Stromal cell of bone marrow (primary cell): ENCODE data around the gene LPAR4.
"Not testable (repeated sequence)": the region's sequence is repeated elsewhere in the genome, so short reads cannot be mapped to it uniquely, and the experiment has no call there.

Source experiments
- DNase-seq: peaks from one replicate; pipeline ENCODE4 v3.0.0-alpha.2; 2012; ENCODE audit warnings: low read depth

The LPAR4 gene

GRCh38 chrX:78747489-78747888 lies at the start of gene LPAR4:
LPAR4 (plus strand) TSS chrX:78747720; CDS start chrX:78754870, 7,150 bp downstream.
- DNase-seq = peak; percentile 14

DNA sequence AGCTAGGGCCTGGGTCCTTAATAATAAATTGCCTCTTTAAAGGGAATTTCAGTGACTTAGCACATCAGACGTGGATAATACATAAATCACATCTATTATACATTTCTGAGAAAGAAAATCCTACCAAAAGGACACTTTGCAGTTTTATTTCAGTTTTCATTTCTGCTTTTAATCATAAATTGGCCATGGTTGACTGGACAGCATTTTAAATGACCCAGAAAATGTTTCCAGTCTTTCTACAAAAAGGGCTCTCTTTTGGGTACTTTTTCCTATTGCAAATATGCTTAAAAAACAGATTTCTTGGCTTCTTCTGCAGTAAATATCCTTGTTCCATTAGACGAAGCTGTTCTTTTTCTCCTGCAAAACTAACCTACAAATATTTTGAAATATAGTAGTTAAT lies 41.4 kb upstream of the LPAR4 start:
- no peak for DNase-seq

- DNase-seq = peak; percentile 18
Measured at GRCh38 chrX:78708262-78708661, 39.3 kb upstream of the LPAR4 start.

DNA sequence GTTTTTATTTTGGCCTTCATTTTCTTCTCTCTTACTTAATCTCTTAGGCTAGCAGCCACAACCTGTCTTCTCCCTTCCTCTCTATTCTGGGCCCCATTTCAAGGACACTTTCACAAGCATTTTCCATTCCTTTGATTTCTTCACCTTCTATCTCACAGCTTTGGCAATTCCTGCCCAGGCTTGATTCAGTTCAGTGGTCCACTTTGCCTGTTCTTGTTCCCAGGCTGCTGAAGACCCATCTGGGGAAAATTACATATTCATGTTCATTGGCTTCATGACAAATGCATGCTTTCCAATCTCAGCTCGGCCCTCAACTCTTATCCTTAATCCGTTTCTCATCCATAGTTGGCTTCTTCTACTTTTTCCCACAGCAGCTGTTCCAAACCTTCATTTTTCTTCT lies 38.7 kb upstream of the LPAR4 start:
- no peak for DNase-seq

DNA sequence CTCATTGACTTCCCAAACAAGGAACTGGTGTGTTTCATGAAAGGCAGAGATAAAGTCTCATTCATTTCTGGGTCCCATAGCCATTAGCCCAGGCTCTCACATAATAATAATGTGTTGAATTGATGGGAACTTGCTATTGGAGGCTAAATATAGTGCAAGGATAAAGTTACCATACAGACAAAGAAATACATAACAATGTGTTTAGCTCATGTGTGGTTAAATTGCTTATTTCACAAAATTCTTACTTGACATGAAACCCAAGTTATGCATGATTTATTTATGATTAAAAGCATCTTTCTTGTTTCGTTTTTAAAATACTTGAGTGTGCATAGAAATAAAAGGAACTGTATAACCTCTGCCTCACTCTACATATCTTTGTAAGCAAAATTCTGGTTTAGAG lies 37.3 kb upstream of the LPAR4 start:
- DNase-seq = no peak

- no peak for DNase-seq
Measured at GRCh38 chrX:78712336-78712735, 35.2 kb upstream of the LPAR4 start.

DNA sequence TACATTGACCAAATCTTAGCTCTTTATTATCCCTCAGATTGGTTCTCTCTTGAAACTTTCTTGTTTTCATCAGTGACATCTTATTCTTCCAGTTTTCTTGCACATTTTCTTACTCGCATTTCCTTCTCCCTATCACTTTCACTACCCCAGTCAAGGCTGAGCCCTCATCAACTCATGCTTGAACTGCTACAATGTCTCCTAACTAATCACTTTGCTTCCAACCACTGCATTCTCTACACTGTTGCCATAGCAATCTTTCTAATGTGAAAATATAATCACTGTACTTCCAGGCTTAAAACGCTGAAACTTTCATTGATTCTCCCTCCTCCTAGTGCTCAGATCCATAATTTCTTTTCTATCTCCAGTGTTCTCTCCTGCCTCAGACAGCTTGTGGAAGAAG lies 22.2 kb upstream of the LPAR4 start:
- no peak for DNase-seq

DNA sequence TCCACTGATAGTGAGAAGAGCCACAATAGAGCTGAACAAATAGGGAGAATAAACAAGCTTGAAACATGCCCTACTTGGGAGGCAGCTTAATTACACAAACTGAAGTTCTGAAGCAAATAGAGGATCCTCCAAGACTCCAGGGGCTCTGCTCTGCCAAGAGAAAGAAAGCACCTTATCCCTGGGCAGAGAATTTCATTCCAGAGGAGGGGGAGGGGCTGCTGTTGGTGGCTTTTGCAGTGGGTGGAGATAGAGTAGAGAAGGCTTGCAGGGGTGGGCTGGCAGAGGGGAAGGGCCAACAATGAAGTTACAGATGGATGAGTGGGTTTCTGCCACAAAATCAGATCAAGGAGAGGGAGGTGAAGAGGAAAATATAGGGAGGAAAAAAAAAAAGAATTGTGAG lies 1.0 kb upstream of the LPAR4 start:
- DNase-seq = no peak

- no peak for DNase-seq
Measured at GRCh38 chrX:78747971-78748370, 451 bp downstream of the LPAR4 start.

GRCh38 chrX:78748846-78749245 lies 1.3 kb downstream of the LPAR4 start:
- DNase-seq = no peak

GRCh38 chrX:78753571-78753970 lies 6.1 kb downstream of the LPAR4 start:
- DNase-seq = no peak

DNA sequence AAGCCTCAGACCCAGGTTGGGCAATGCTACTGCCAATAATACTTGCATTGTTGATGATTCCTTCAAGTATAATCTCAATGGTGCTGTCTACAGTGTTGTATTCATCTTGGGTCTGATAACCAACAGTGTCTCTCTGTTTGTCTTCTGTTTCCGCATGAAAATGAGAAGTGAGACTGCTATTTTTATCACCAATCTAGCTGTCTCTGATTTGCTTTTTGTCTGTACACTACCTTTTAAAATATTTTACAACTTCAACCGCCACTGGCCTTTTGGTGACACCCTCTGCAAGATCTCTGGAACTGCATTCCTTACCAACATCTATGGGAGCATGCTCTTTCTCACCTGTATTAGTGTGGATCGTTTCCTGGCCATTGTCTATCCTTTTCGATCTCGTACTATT lies 7.4 kb downstream of the LPAR4 start:
- no peak for DNase-seq

DNA sequence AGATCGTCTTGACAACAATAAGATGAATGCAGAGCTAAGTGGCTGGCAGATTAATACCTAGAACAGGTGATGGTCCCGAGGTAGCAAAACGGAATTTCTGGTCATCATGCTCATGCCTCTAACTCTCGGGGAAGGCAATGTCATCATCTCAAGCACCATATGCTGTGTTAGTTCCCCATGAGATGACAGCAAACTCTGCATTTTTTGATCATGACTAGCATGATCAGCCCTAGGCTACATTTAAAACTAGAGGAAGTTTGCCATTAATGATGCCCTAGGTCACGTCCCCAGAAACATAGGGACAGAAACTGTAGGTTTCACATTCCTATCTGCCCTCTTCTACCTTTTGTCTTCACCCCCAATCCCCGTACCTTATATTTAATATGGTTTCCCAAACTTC lies 11.6 kb downstream of the LPAR4 start:
- DNase-seq = no peak

GRCh38 chrX:78769101-78769755 lies 21.7 kb downstream of the LPAR4 start:
- DNase-seq = no peak

DNA sequence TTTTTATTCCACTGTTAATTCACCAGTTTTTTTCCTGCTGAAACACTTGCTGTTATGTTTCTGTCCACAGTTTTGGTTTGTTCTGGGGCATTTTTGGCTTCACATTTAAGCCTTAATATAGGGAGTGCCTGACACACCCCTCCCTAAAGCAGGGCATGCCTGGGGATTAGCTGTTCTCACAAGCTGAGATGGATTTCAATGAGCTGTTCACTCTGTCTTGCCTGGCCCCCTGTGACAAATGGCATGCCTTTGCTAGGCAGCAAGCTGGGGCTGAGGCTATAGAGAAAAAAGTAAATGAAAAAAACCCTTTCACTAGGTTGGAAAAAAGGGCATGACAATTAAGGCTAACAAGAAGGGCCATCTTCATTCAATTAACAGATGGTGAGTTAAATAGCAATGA lies 22.4 kb downstream of the LPAR4 start:
- no peak for DNase-seq

- DNase-seq = no peak
Measured at GRCh38 chrX:78796916-78797315, 49.4 kb downstream of the LPAR4 start.

DNA sequence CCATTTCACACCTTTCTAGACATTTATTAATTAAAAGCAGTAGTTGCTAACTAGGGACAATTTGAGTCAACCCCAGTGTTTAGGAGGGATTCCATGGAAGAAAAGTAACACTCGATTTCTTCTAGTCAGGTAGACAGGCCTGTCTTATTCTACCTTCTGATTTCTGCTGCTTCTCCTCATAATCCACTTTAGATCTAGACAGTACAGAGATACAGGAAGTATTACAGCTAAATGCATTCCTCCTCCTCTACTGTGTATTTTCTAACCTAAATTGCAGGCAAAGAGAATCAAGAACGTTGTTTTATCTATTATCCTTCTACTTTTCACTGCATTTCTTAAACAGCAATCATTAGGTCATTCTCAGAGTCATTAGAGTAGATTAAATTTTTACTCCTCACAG lies 52.6 kb downstream of the LPAR4 start:
- no peak for DNase-seq

DNA sequence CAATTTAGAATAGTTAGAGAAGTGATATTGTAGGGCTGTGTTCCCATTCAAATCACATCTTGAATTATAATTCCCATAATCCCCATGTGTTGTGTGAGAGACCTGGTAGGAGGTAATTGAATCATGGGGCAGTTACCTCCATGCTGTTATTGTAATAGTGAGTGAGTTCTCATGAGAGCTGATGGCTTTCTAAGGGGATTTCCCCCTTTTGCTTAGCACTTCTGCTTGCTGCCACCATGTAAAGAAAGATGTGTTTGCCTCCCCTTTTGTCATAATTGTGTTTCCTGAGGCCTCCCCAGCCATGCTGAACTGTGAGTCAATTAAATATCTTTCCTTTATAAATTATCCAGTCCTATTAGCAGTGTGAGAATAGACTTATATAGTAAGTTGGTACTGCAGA lies 53.2 kb downstream of the LPAR4 start:
- no peak for DNase-seq

DNA sequence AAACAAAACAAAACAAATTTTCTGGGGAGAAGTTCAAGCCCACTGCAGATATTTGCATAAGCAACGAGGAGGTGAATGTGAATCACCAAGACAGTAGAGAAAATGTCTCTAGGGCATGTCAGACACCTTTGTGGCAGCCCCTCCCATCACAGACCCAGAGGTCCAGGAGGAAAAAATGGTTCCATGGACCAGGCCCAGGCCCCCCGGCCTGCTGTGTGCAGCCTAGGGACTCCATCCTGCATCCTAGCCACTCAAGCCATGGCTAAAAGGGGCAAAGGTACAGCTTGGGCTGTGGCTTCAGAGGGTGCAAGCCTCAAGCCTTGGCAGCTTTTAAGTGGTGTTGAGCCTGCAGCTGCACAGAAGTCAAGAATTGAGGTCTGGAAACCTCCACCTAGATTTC lies 54.0 kb downstream of the LPAR4 start:
- no peak for DNase-seq

GRCh38 chrX:78802526-78802925 lies 55.0 kb downstream of the LPAR4 start:
- not testable (repeated sequence) for DNase-seq
